ENCODE results near the gene VIPR1.

- TF ChIP-seq CTCF (IDR thresholded peaks at IDR 0.05) (no peak), EZH2 (IDR thresholded peaks at IDR 0.05; ENCODE audit: borderline replicate concordance, insufficient read depth, low read depth, low read length, poor library complexity, severe bottlenecking) (no peak)
These were observed 6.7 kb downstream of the VIPR1 start for GRCh38 chr3:42509111-42509510.
